GM20000 (cell line): ENCODE measurements around the gene EIF5.

Experiments
- DNase-seq: peaks from one replicate; pipeline ENCODE4 v3.0.0; 2012; ENCODE audit warnings: low spot score
- TF ChIP-seq, protein P1 (sequence below): IDR thresholded peaks from 2 replicates; pipeline ENCODE4 v1.5.1; 2012; ENCODE audit warnings: mild to moderate bottlenecking, control low read depth; ENCODE audit errors: extremely low read depth, missing control alignments

The EIF5 gene

DNA sequence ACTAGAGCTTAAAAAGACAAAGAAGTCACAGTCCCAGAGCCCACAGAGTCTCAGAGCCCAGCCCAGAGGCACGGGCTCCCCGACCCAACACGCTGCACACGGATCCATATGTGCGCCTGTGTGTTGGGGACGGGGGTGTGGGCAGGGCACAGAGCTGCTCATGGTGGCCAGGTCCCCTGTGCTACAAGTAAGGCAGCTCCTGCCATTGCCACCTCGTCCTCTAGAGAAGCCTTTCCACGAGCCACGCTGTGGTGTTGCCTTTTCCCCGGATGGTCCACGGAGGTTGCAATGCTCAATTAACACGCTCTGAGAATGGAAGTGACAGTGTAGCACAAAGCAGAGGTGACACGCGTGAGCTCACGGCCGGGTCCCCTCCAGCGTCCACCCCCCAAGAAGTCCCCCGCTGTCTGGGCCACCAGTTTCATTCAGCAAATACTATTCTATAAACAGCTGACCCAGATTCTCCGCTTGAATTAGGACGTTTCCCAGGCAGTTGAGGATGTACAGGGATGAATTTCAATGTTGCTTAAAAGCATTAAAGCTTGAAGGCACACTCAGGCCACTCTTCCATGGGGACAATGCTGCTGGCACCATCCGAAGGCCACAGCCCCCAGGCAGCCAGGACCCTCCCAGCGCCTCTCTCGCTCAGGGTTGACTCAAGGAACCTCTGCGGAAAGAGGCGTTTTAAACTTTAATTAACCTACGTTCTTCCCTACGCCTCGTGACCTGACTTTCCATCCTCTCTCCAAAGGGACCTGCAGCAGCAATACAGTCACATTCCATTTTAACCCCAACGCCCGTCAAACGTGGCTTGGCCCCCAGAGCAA is 22.7 kb upstream of the EIF5 start:
- DNase-seq: no peak
- TF ChIP-seq, protein P1, sequence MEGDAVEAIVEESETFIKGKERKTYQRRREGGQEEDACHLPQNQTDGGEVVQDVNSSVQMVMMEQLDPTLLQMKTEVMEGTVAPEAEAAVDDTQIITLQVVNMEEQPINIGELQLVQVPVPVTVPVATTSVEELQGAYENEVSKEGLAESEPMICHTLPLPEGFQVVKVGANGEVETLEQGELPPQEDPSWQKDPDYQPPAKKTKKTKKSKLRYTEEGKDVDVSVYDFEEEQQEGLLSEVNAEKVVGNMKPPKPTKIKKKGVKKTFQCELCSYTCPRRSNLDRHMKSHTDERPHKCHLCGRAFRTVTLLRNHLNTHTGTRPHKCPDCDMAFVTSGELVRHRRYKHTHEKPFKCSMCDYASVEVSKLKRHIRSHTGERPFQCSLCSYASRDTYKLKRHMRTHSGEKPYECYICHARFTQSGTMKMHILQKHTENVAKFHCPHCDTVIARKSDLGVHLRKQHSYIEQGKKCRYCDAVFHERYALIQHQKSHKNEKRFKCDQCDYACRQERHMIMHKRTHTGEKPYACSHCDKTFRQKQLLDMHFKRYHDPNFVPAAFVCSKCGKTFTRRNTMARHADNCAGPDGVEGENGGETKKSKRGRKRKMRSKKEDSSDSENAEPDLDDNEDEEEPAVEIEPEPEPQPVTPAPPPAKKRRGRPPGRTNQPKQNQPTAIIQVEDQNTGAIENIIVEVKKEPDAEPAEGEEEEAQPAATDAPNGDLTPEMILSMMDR: no peak

- DNase-seq: no peak
- TF ChIP-seq, protein P1: no peak
Observed at GRCh38 chr14:103312006-103312635, 21.9 kb upstream of the EIF5 start.

- no peak for DNase-seq
- TF ChIP-seq, protein P1: no peak
Observed at GRCh38 chr14:103313704-103314103, 20.3 kb upstream of the EIF5 start.

DNA sequence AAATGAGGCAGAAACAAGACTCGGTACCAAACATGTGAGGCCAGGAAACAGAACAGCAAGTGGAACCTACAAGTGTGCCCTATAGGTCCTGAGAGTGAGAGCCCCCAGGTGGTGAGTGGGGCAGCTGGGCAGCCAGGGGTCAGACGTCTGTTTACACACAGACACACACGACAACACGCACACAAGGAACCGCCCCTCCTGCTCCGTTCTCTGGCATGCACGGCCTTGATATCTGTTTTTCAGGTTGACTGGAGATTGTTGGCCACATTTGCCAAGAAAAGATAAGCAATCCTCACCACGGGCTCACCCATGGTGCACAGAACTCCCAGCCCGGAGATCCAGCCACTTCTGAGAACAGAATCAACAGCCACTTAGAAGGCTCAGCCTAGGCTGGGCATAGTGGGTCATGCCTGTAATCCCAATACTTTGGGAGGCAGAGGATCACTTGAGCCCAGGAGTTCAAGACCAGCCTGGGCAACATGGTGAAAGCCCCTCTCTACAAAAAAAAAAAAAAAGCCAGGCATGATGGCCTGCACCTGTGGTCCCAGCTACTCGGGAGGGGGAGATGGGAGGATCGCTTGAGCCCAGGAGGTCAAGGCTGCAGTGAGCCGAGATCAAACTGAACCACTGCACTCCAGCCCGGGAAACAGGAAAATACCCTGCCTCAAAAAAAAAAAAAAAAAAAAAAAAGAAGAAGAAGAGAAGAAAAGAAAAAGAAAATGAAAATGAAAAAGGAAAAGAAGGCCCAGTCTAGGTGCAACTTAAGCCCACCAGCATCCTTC is 19.4 kb upstream of the EIF5 start:
- TF ChIP-seq, protein P1: no peak
- DNase-seq: no peak

DNA sequence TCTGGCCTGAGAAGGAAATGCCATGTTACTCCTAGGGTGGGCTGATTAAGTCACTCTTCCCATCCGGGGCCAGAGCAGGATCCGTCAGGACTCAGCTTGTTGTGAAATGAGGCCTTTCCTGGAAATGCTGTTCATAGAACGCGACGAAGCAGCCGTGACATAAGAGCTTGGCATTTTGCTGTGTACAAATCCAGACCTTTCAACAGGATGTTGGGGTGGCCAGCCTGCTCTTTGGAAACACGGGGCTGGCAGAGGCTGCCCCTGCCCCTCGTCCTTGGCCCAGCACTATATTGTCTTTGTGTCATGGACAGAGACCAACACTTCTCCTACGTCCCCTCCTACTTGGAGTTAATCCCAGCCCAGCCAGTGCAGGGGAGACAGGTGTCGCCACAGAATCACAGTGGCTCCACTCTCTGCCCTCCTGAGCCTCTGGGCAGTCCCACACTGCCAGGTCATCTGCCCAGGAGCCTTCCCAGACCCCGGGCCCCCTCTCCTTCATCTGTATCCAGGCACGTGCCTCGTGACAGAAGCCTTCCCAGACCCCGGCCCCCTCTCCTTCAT is 18.6 kb upstream of the EIF5 start:
- TF ChIP-seq, protein P1: no peak

GRCh38 chr14:103315941-103316340 is 18.1 kb upstream of the EIF5 start:
- DNase-seq: no peak
- TF ChIP-seq, protein P1: no peak

More for the DNA sequence above, 18.6 kb upstream of the EIF5 start:
- no peak for DNase-seq
